CD14-positive monocyte (primary cell): Measurements from ENCODE around the gene PAEP. TPM values are rescaled to one million over a fixed set of nuclear protein-coding genes. Genes with fewer than 3 reads are reported as not detected.

ENCODE experiments used
- DNase-seq, 3 donors: peaks; one replicate each; pipeline ENCODE4 v3.0.0-alpha.2; 2011 to 2022
- H2AFZ ChIP-seq: 2 replicates; pipeline ENCODE4 v1.6.0; 2012; ENCODE audit warnings: mild to moderate bottlenecking, low read depth, low read length, inconsistent platforms; ENCODE audit not compliant: insufficient read depth, poor library complexity, severe bottlenecking
- H3K27ac ChIP-seq, 2 donors: 1 replicate in 1 of 2; 2 replicates in 1 of 2; pipeline ENCODE4 v1.5.1; 2012 to 2013; ENCODE audit warnings: low read length in 2 of 2, control low read depth in 1 of 2, inconsistent platforms in 1 of 2, low read depth in 1 of 2, mild to moderate bottlenecking in 1 of 2
- H3K27me3 ChIP-seq, 2 donors: one replicate each; pipeline versions ENCODE4 v1.6.0 to v1.6.1; 2011 to 2013; ENCODE audit warnings: low read length in 2 of 2; ENCODE audit not compliant: control insufficient read depth in 2 of 2, insufficient read depth in 2 of 2
- H3K36me3 ChIP-seq, 2 donors: replicated peaks in 1 of 2; 1 replicate in 1 of 2; 2 replicates in 1 of 2; pipeline versions ENCODE4 v1.5.1 to v1.6.1; 2012 to 2013; ENCODE audit warnings: low read length in 2 of 2, control low read depth in 1 of 2, inconsistent platforms in 1 of 2, mild to moderate bottlenecking in 1 of 2; ENCODE audit not compliant: insufficient read depth in 2 of 2, control insufficient read depth in 1 of 2
- H3K4me1 ChIP-seq, 2 donors: 1 replicate in 1 of 2; 2 replicates in 1 of 2; pipeline versions ENCODE4 v1.5.1 to v1.6.1; 2012 to 2013; ENCODE audit warnings: low read length in 2 of 2, control low read depth in 1 of 2, inconsistent platforms in 1 of 2, mild to moderate bottlenecking in 1 of 2, moderate library complexity in 1 of 2; ENCODE audit not compliant: insufficient read depth in 2 of 2, control insufficient read depth in 1 of 2
- H3K4me2 ChIP-seq: replicated peaks from 2 replicates; pipeline ENCODE3; 2012; ENCODE audit warnings: low read length, moderate library complexity, mild to moderate bottlenecking; ENCODE audit not compliant: poor library complexity, severe bottlenecking; ENCODE audit errors: extremely low read depth
- H3K4me3 ChIP-seq, 3 experiments: fragments of 200-600 bp in 1 of 3; sonication (generic) in 1 of 3; replicated peaks in 1 of 3; 1 replicate in 2 of 3; 2 replicates in 1 of 3; pipeline ENCODE4 v1.5.1; 2011 to 2013; ENCODE audit warnings: low read length in 3 of 3, mild to moderate bottlenecking in 3 of 3, control low read depth in 2 of 3, low read depth in 2 of 3, inconsistent platforms in 1 of 3, moderate library complexity in 1 of 3
- H3K79me2 ChIP-seq: 2 replicates; pipeline ENCODE4 v1.6.0; 2012; ENCODE audit warnings: mild to moderate bottlenecking, control low read depth, inconsistent platforms, low read length, moderate library complexity; ENCODE audit not compliant: insufficient read depth
- H3K9ac ChIP-seq: 2 replicates; pipeline ENCODE4 v1.6.0; 2017; ENCODE audit warnings: low read length, mild to moderate bottlenecking; ENCODE audit not compliant: insufficient read depth, poor library complexity, severe bottlenecking
- H3K9me3 ChIP-seq, 2 donors: replicated peaks in 1 of 2; 1 replicate in 1 of 2; 2 replicates in 1 of 2; pipeline versions ENCODE4 v1.5.1 to v1.6.1; 2012 to 2013; ENCODE audit warnings: low read length in 2 of 2, control low read depth in 1 of 2; ENCODE audit not compliant: control insufficient read depth in 1 of 2, insufficient read depth in 1 of 2
- H4K20me1 ChIP-seq: 2 replicates; pipeline ENCODE4 v1.6.0; 2012; ENCODE audit warnings: mild to moderate bottlenecking, low read length, control low read depth, moderate library complexity; ENCODE audit not compliant: insufficient read depth
- H3K27ac Mint-ChIP-seq, 7 donors: one replicate each; pipeline ENCODE4 v1.8.0; 2020; ENCODE audit warnings: mild to moderate bottlenecking in 7 of 7, mixed read lengths in 7 of 7, moderate library complexity in 6 of 7, inconsistent platforms in 2 of 7
- H3K27me3 Mint-ChIP-seq, 3 donors: one replicate each; pipeline ENCODE4 v1.8.0; 2021 to 2022; ENCODE audit warnings: low read depth in 3 of 3, mild to moderate bottlenecking in 3 of 3, mixed read lengths in 3 of 3, moderate library complexity in 3 of 3, inconsistent platforms in 1 of 3
- H3K36me3 Mint-ChIP-seq, 2 donors: one replicate each; pipeline ENCODE4 v1.8.0; 2020; ENCODE audit warnings: mixed read lengths in 2 of 2, inconsistent platforms in 1 of 2, mild to moderate bottlenecking in 1 of 2
- H3K4me1 Mint-ChIP-seq: one replicate; pipeline ENCODE4 v1.8.0; 2020; ENCODE audit warnings: mild to moderate bottlenecking, mixed read lengths
- H3K4me3 Mint-ChIP-seq, 2 donors: one replicate each; pipeline ENCODE4 v1.8.0; 2020; ENCODE audit warnings: mild to moderate bottlenecking in 2 of 2, mixed read lengths in 2 of 2, moderate library complexity in 1 of 2
- H3K9me3 Mint-ChIP-seq, 7 donors: one replicate each; pipeline ENCODE4 v1.8.0; 2020 to 2022; ENCODE audit warnings: mixed read lengths in 7 of 7, mild to moderate bottlenecking in 6 of 7, moderate library complexity in 6 of 7, inconsistent platforms in 2 of 7
- CTCF ChIP-seq: fragments of 200-600 bp; IDR thresholded peaks from one replicate; pipeline ENCODE4 v1.8.0; 2022; ENCODE audit warnings: antibody characterized with exemption, mild to moderate bottlenecking
- WGBS: methylation state at CpG from one replicate; pipeline ENCODE4 v1.1.5; 2013; ENCODE audit warnings: missing lambda C conversion rate; ENCODE audit not compliant: insufficient coverage; 5-methylcytosine and 5-hydroxymethylcytosine counted together
- intact Hi-C, 2 donors: fragments of 100-400 bp; cut with micrococcal nuclease; formaldehyde crosslinking; loops; one replicate each; pipeline versions ENCODE4 v1.15.0 to v1.15.1; 2023
- polyA plus RNA-seq, 3 donors: library from polyadenylated mRNA; depleted of rRNA in 1 of 3; unstranded in 2 of 3; stranded (reverse) in 1 of 3; fragments of 300-500 nt in 2 of 3; fragments of >200 nt in 1 of 3; fragmentation: Illumina TruSeq in 2 of 3; gene quantifications; 1 replicate in 2 of 3; 2 replicates in 1 of 3; pipeline ENCODE4 v1.2.3, GENCODE V29; 2012 to 2021

The PAEP gene
- polyA plus RNA-seq, 3 donors: not detected

- H3K36me3 Mint-ChIP-seq: no peaks in the 10 kb centered on the region
- H3K9me3 Mint-ChIP-seq: peaks cover 0 to 7% (median 0%) of the 10 kb centered on the region in 7 donors
- no peaks in the 10 kb centered on the region for H3K27me3 ChIP-seq
- H3K4me1 Mint-ChIP-seq: no peaks in the 10 kb centered on the region
- no peak overlapping the region for H3K4me2 ChIP-seq
- no peaks in the 10 kb centered on the region for H3K79me2 ChIP-seq
- H3K9ac ChIP-seq: no peak overlapping the region
- H3K27ac ChIP-seq: no peak overlapping the region
- H3K27ac Mint-ChIP-seq: no peak overlapping the region
- H3K9me3 ChIP-seq: no peaks in the 10 kb centered on the region
- DNase-seq: no peak
- TF ChIP-seq CTCF: no peak
- intact Hi-C loops: no loop called here
- H3K36me3 ChIP-seq: no peaks in the 10 kb centered on the region
- no peak overlapping the region for H3K4me3 Mint-ChIP-seq
- H3K4me3 ChIP-seq: no peak overlapping the region
- H4K20me1 ChIP-seq: no peaks in the 10 kb centered on the region
- no peaks in the 10 kb centered on the region for H3K4me1 ChIP-seq
- 76% methylated on average over 26 of the region's 31 CpGs for WGBS
- H2AFZ ChIP-seq: no peak overlapping the region
- H3K27me3 Mint-ChIP-seq: peaks cover 2 to 8% (median 2%) of the 10 kb centered on the region in 3 donors
Measured at GRCh38 chr9:135615666-135616618, 54.4 kb downstream of the PAEP start.

Other genes starting within 250 kb of the PAEP start
- 1 to 10 TPM in 1 of 3 donors, under 1 TPM in 2; 0.56 to 4.7 (median 0.60) TPM for gene PPP1R26, start 82.0 kb upstream of the PAEP start, polyA plus RNA-seq
- gene MRPS2, start 61.1 kb upstream of the PAEP start, polyA plus RNA-seq: 10 to 100 TPM; 27.9 to 54.4 (median 30.2) TPM
- gene LCN1, start 40.3 kb upstream of the PAEP start, polyA plus RNA-seq: not detected
- gene OBP2A, start 15.6 kb upstream of the PAEP start, polyA plus RNA-seq: not detected
- not detected for gene GLT6D1, start 77.8 kb downstream of the PAEP start, polyA plus RNA-seq
- gene LCN9, start 101.6 kb downstream of the PAEP start, polyA plus RNA-seq: not detected
- gene SOHLH1, start 137.7 kb downstream of the PAEP start, polyA plus RNA-seq: not detected
- gene KCNT1, start 140.4 kb downstream of the PAEP start, polyA plus RNA-seq: not detected